NCI-H82 (cell line): ENCODE data around the gene USPL1.

ENCODE experiments used
- DNase-seq: peaks from one replicate; lab custom pipeline; 2025; lab: John Stamatoyannopoulos, UW

The USPL1 gene

GRCh38 chr13:30697177-30697953, 79.6 kb downstream of the USPL1 start:
- DNase-seq, result no peak

GRCh38 chr13:30697996-30698401, 80.3 kb downstream of the USPL1 start:
- DNase-seq, result no peak

- DNase-seq, result no peak
Measured at GRCh38 chr13:30698488-30699005, 80.8 kb downstream of the USPL1 start.

GRCh38 chr13:30700364-30700763, 82.6 kb downstream of the USPL1 start:
- no peak for DNase-seq

GRCh38 chr13:30702006-30702405, 84.3 kb downstream of the USPL1 start:
- no peak for DNase-seq

GRCh38 chr13:30704596-30704995, 86.9 kb downstream of the USPL1 start:
- no peak for DNase-seq

- DNase-seq, result no peak
Measured at GRCh38 chr13:30705680-30706079, 88.0 kb downstream of the USPL1 start.

GRCh38 chr13:30708541-30708940, 90.8 kb downstream of the USPL1 start:
- no peak for DNase-seq
